HepG2 (cell line): ENCODE data around the gene HNF1B. TPM values are rescaled to one million over a fixed set of nuclear protein-coding genes. Genes with fewer than 3 reads are reported as not detected.

Experiments
- CREB3 ChIP-seq: sonication (generic); formaldehyde crosslinking; IDR thresholded peaks from 2 replicates; pipeline ENCODE4 v1.5.0; 2020; ENCODE audit warnings: missing genetic modification reagents
- NAIF1 ChIP-seq: sonication (generic); formaldehyde crosslinking; IDR thresholded peaks from 2 replicates; pipeline ENCODE4 v1.5.0; 2020; ENCODE audit warnings: mild to moderate bottlenecking, missing genetic modification reagents, borderline replicate concordance
- REST ChIP-seq, 2 experiments: IDR thresholded peaks; 2 replicates each; pipeline ENCODE4 v1.6.1; 2011 to 2012; ENCODE audit warnings: low read length in 2 of 2, borderline replicate concordance in 1 of 2, low read depth in 1 of 2, mild to moderate bottlenecking in 1 of 2, moderate library complexity in 1 of 2
- SNAPC5 ChIP-seq: sonication (generic); formaldehyde crosslinking; IDR thresholded peaks from 2 replicates; pipeline ENCODE4 v1.8.1; 2023; ENCODE audit warnings: mild to moderate bottlenecking, missing genetic modification reagents, borderline replicate concordance
- TMF1 ChIP-seq: sonication (generic); formaldehyde crosslinking; IDR thresholded peaks from 2 replicates; pipeline ENCODE4 v1.8.1; 2022; ENCODE audit warnings: low read depth, missing genetic modification reagents
- ZNF142 ChIP-seq: sonication (generic); formaldehyde crosslinking; IDR thresholded peaks from 2 replicates; pipeline ENCODE4 v1.4.0; 2020; ENCODE audit warnings: missing genetic modification reagents
- ZNF800 ChIP-seq: sonication (generic); formaldehyde crosslinking; IDR thresholded peaks from 2 replicates; pipeline ENCODE4 v1.4.0; 2020; ENCODE audit warnings: missing genetic modification reagents
- polyA plus RNA-seq, 8 experiments: library from polyadenylated mRNA; depleted of rRNA in 3 of 8; stranded (reverse) in 7 of 8; unstranded in 1 of 8; fragments of >200 nt; fragmentation: Illumina TruSeq in 4 of 8; extraction: Trizol in 4 of 8; gene quantifications; 2 replicates each; pipeline versions ENCODE4 v1.2.1 to v1.2.3, GENCODE V29; 2011 to 2016; ENCODE audit warnings: low read depth in 4 of 8, missing spikeins in 1 of 8, mixed read lengths in 1 of 8; ENCODE audit not compliant: insufficient read depth in 1 of 8
- total RNA-seq, 5 experiments: library from RNA; depleted of rRNA; stranded (reverse); fragments of >200 nt; fragmentation: Illumina TruSeq; extraction: Trizol; gene quantifications; 2 replicates each; pipeline ENCODE4 v1.2.3, GENCODE V29; 2016; ENCODE audit warnings: low read depth in 1 of 5

HNF1B gene
- total and polyA plus RNA-seq, 2 of the 13 experiments (the other 11 are each of a cell fraction or from before 2014, with no cell fraction given) = 1.9 to 5.3 TPM

- TF ChIP-seq ZNF142 (0 out of 2 replicates have a peak, but pooled peaks have one; percentile 61), REST (IDR thresholded peaks at IDR 0.05; ENCODE audit: borderline replicate concordance in 1 of 2, low read depth in 1 of 2, low read length in 2 of 2) (no peak), NAIF1 (no peak; the same call in 1 of the 2 replicates), TMF1 (CRISPR knock-in tag) (no peak), ZNF800 (peak; percentile 68; the same call in 1 of the 2 replicates), CREB3 (CRISPR knock-in tag) (0 out of 2 replicates have a peak, but pooled peaks have one; percentile 42), SNAPC5 (CRISPR knock-in tag) (0 out of 2 replicates have a peak, but pooled peaks have one; percentile 48)
Measured at GRCh38 chr17:37744961-37745800, at the start of gene HNF1B (continued).
